Smooth muscle cell (in vitro differentiated cells): ENCODE data around the gene RIPK4. TPM values are rescaled to one million over a fixed set of nuclear protein-coding genes. Genes with fewer than 3 reads are reported as not detected.

Experiments
- DNase-seq: peaks from one replicate; lab custom pipeline; 2025; ENCODE audit not compliant: unreplicated experiment; lab: John Stamatoyannopoulos, UW
- H2AFZ ChIP-seq: fragments of 200-600 bp; sonication (generic); 2 replicates; pipeline ENCODE4 v1.6.0; 2016; ENCODE audit warnings: antibody characterized with exemption, low read depth, mild to moderate bottlenecking
- H3F3A ChIP-seq: fragments of 200-600 bp; sonication (generic); 2 replicates; pipeline ENCODE4 v1.6.0; 2017; ENCODE audit warnings: antibody characterized with exemption, low read depth
- H3K27ac ChIP-seq: fragments of 200-600 bp; sonication (generic); 2 replicates; pipeline ENCODE4 v1.5.1; 2016; ENCODE audit warnings: low read depth, mild to moderate bottlenecking
- H3K27me3 ChIP-seq: fragments of 200-600 bp; sonication (generic); 2 replicates; pipeline ENCODE4 v1.6.1; 2016; ENCODE audit warnings: low read depth, mild to moderate bottlenecking
- H3K36me3 ChIP-seq: fragments of 200-600 bp; sonication (generic); 2 replicates; pipeline ENCODE4 v1.5.1; 2016; ENCODE audit warnings: low read depth
- H3K4me1 ChIP-seq: fragments of 200-600 bp; sonication (generic); 2 replicates; pipeline ENCODE4 v1.5.1; 2016; ENCODE audit warnings: low read depth
- H3K4me2 ChIP-seq: fragments of 200-600 bp; sonication (generic); 2 replicates; pipeline ENCODE4 v1.6.0; 2016; ENCODE audit warnings: mild to moderate bottlenecking
- H3K4me3 ChIP-seq: fragments of 200-600 bp; sonication (generic); 2 replicates; pipeline ENCODE4 v1.5.1; 2016; ENCODE audit warnings: mild to moderate bottlenecking
- H3K79me2 ChIP-seq: fragments of 200-600 bp; sonication (generic); 2 replicates; pipeline ENCODE4 v1.6.0; 2016; ENCODE audit warnings: low read depth, mild to moderate bottlenecking
- H3K9ac ChIP-seq: fragments of 200-600 bp; sonication (generic); 2 replicates; pipeline ENCODE4 v1.6.0; 2016; ENCODE audit warnings: low read depth
- H3K9me3 ChIP-seq: fragments of 200-600 bp; sonication (generic); replicated peaks from 2 replicates; pipeline ENCODE4 v1.5.1; 2016; ENCODE audit warnings: low read depth
- H4K20me1 ChIP-seq: fragments of 200-600 bp; sonication (generic); 2 replicates; pipeline ENCODE4 v1.6.0; 2016; ENCODE audit warnings: low read depth
- CTCF ChIP-seq: fragments of 200-600 bp; sonication (generic); IDR thresholded peaks from 2 replicates; pipeline ENCODE4 v1.5.1; 2017; ENCODE audit warnings: borderline replicate concordance, mild to moderate bottlenecking, antibody characterized with exemption; ENCODE audit not compliant: insufficient read depth, poor library complexity, severe bottlenecking
- WGBS: methylation state at CpG from one replicate; pipeline ENCODE4 v1.1.7; 2016; ENCODE audit warnings: low lambda C conversion rate; 5-methylcytosine and 5-hydroxymethylcytosine counted together
- polyA plus RNA-seq: library from polyadenylated mRNA; unstranded; fragments of >200 nt; fragmentation: Nextera tagmentation; extraction: Ambion mirVana; gene quantifications from 2 replicates; pipeline ENCODE4 v1.2.1, GENCODE V29; 2016
- total RNA-seq: library from RNA; depleted of rRNA; stranded (reverse); fragments of >200 nt; gene quantifications from 2 replicates; pipeline ENCODE4 v1.2.3, GENCODE V29; 2014

The RIPK4 gene
- total and polyA plus RNA-seq, 2 experiments from 2014 or later = 1.1 to 3.7 TPM

GRCh38 chr21:41707960-41708330 lies 58.9 kb downstream of the RIPK4 start:
- Histone ChIP-seq H4K20me1 (no peaks in the 10 kb centered on the region), H3K9ac (no peak overlapping the region), H3K4me2 (no peak overlapping the region), H3F3A (no peaks in the 10 kb centered on the region), H3K27ac (no peak overlapping the region), H3K27me3 (peaks cover 14% of the 10 kb centered on the region), H3K79me2 (no peaks in the 10 kb centered on the region), H3K9me3 (no peaks in the 10 kb centered on the region), H3K4me1 (no peaks in the 10 kb centered on the region), H3K4me3 (no peak overlapping the region), H2AFZ (no peak overlapping the region), H3K36me3 (no peaks in the 10 kb centered on the region)
- DNase-seq = no peak
- TF ChIP-seq CTCF = no peak

GRCh38 chr21:41707231-41707959 lies 59.5 kb downstream of the RIPK4 start:
- Histone ChIP-seq H3K36me3 (no peaks in the 10 kb centered on the region), H3F3A (no peaks in the 10 kb centered on the region), H3K4me2 (no peak overlapping the region), H3K79me2 (no peaks in the 10 kb centered on the region), H3K9ac (no peak overlapping the region), H4K20me1 (no peaks in the 10 kb centered on the region), H3K4me1 (no peaks in the 10 kb centered on the region), H3K27me3 (peaks cover 10% of the 10 kb centered on the region), H2AFZ (no peak overlapping the region), H3K4me3 (no peak overlapping the region), H3K27ac (no peak overlapping the region), H3K9me3 (no peaks in the 10 kb centered on the region)
- WGBS = 68% methylated on average over 6 of the region's 6 CpGs
- no peak for TF ChIP-seq CTCF
- DNase-seq = no peak

- no peak for TF ChIP-seq CTCF
- no peaks in the 10 kb centered on the region for H3K36me3 ChIP-seq
- H3K9me3 ChIP-seq = no peaks in the 10 kb centered on the region
- 60% methylated on average over 3 of the region's 3 CpGs for WGBS
- H3K79me2 ChIP-seq = no peaks in the 10 kb centered on the region
- H3K27me3 ChIP-seq = peaks cover 3% of the 10 kb centered on the region
- no peaks in the 10 kb centered on the region for H4K20me1 ChIP-seq
- H2AFZ ChIP-seq = no peak overlapping the region
- no peak overlapping the region for H3K4me2 ChIP-seq
- H3K4me3 ChIP-seq = no peak overlapping the region
- no peak overlapping the region for H3K27ac ChIP-seq
- no peaks in the 10 kb centered on the region for H3F3A ChIP-seq
- no peak for DNase-seq
- no peaks in the 10 kb centered on the region for H3K4me1 ChIP-seq
- no peak overlapping the region for H3K9ac ChIP-seq
Measured at GRCh38 chr21:41706678-41707077, 60.2 kb downstream of the RIPK4 start.

- Histone ChIP-seq H3K27ac (no peak overlapping the region), H3K4me2 (no peak overlapping the region), H3K9ac (no peak overlapping the region), H3K9me3 (no peaks in the 10 kb centered on the region), H3K4me3 (no peak overlapping the region), H3K79me2 (no peaks in the 10 kb centered on the region), H3K4me1 (no peaks in the 10 kb centered on the region), H3K36me3 (no peaks in the 10 kb centered on the region), H2AFZ (no peak overlapping the region), H3F3A (no peaks in the 10 kb centered on the region), H3K27me3 (no peaks in the 10 kb centered on the region), H4K20me1 (no peaks in the 10 kb centered on the region)
- DNase-seq = no peak
- WGBS = 89% methylated on average over 4 of the region's 4 CpGs
- TF ChIP-seq CTCF = no peak
Measured at GRCh38 chr21:41706263-41706639, 60.6 kb downstream of the RIPK4 start.
